Activated CD4-positive, CD25-positive, alpha-beta regulatory T cell treated with anti-CD3 and anti-CD28 coated beads, Interleukin-2, amount 50 U/mL, for 72 hours (primary cell): ENCODE results near the gene SH2D2A.

Experiments used
- DNase-seq: peaks from one replicate; pipeline ENCODE4 v3.0.0; 2021

SH2D2A gene

GRCh38 chr1:156816561-156817328 lies at the start of gene SH2D2A:
SH2D2A (minus strand) TSS chr1:156816848; CDS start chr1:156816708, 140 bp downstream.
- peak; percentile 84 for DNase-seq

DNA sequence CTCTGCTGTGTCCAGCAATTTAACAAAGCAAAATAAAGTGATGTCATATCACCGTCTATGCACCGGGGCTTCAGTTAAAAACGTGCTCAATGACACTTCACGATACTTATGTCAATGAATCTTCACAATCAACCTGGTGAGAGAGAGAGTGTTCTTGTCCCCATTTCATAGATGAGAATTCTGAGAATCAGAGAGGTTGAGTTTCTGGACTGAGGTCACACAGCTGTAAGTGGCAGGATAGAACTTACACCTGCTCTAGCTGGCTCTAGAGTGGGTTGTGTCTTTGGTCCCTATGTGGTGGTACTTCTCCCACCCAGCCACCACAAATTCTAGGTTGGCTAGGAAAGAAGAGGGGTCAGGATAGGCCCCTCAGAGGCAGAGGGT lies 49.2 kb upstream of the SH2D2A start:
- no peak for DNase-seq

GRCh38 chr1:156865258-156865657 lies 48.6 kb upstream of the SH2D2A start:
- no peak for DNase-seq

DNA sequence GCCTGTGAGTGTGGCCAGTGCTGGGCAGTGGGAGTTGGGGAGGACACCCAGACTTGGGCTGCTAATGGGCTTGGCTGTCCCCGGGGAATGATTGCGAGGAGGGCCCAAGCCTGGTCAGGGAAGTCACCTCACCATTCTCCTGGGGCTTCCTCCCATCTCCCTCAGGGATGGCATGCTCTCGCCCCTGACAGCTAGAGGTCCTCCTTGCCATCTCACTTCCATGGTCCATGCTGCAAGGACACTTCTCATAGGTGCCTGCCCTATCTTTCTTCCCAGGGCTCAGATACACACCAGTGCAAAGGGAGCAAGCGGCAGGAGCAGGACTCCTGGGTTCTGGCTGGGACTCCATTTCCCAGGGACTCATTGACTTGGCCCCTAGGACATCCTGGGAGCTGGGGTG lies 48.1 kb upstream of the SH2D2A start:
- no peak for DNase-seq

- no peak for DNase-seq
Observed at GRCh38 chr1:156863631-156864030, 47.0 kb upstream of the SH2D2A start.

DNA sequence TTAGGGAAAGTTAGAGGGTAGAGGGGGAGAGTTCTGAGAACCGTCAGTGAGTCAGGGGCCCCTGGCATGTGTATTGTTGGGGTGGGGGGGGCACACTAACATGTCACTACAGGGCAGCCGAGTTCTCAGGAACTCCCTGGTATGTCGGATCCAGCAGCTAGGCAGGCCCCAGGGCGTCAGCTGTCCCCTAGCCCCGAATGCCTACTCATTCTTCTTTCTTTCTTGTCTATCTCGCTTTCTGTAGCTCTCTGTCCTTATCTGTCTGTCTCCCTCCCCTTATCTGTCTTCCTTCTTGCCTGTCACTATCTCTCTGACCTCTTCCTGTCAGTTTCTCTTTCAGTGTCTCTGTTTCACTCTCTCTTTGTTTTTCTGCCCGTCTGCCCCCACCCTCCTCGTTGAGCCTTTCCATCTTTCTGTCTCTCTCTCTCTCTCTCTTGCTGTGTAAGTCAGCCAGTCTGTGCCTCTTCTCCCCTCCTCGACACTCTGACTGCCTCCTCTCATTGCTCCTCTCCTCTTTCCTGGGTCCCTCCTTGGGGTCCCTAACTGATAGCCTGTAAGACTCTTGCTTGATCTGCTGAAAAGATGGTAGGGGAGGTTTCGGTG lies 46.5 kb upstream of the SH2D2A start:
- DNase-seq, result no peak

- DNase-seq, result no peak
Observed at GRCh38 chr1:156862584-156862983, 45.9 kb upstream of the SH2D2A start.

GRCh38 chr1:156860628-156861423 lies 44.2 kb upstream of the SH2D2A start, which contains the start of gene NTRK1:
NTRK1 (plus strand) TSS chr1:156860865; CDS start chr1:156860935, 70 bp downstream.
- DNase-seq, result peak; percentile 47

DNA sequence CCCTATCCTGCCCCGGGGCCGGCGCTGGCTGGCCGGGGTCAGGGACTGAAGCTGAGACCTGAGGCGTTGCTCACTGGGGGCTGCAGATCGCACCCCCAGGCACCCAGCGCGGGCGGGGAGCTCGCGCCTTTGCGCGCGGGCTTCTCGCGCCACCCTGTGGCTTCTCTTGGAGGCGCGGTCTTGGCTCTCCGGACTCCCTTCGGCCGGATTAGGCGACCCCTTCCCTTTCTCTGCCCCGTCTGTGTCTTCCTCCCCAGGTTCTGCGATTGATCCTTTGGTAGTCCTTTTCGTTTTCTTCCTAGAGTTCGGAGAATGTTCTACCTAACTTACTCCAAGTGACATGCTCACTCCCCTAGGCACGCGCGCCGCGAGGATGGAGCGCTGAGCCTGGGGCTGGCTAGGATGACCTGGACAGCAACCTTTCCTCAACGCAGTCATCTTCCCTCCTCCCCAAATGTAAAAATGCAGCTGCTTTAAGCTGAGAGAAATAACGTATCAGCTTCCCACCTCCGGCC lies 43.5 kb upstream of the SH2D2A start:
- peak; percentile 72 for DNase-seq

- DNase-seq, result peak; percentile 39
Observed at GRCh38 chr1:156859523-156860112, 43.0 kb upstream of the SH2D2A start.

DNA sequence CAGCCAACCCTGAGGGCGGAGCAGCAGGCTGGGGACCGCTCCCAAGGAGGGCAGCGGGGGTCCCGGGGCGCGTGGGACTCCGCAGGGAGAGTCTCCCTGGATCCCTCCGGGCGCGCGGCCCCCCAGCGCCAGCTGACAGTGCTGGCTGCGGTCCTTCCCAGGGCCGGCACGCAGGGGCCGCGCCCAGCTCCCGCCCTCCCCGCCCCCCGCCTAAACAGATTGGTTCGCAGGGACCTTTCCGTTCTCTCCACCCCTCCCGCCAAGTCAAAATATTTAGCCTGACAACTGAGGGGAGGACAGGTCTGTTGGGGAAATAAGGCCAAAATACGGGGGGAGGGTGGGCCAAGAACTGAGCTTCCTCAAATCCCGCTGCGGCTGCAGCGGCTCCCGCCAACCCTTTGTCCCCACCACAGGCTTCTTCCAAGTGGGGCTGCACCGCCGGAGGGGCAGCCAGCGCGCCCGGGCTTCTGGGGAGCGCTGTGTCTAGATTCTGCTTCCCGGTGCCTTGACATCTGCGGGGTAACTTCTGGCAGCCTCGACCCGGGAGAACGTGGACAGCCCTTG lies 42.4 kb upstream of the SH2D2A start, which contains the start of gene INSRR:
INSRR (minus strand) TSS at position 159 of the 564 bp plus-strand sequence. CDS start 496 bp downstream, outside the sequence.
- no peak for DNase-seq

DNA sequence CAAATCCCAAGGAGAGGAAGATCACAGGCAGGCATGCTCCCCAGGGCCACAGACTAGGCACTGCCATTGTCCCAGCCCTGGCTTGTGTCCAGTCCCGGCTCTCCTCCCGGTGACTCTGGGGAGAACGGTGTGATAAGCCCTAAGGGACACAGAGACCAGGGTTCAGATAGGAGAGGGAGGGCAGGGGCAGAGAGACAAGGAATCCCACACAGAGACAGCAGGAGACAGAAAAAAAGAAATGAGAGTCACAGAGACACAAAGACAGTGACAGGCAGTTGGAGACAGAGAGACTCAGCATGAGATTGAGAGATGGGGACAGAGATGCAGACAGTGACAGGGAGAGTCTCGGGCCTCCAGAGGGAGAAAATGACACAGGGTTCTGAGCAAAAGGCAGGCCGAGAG lies 41.9 kb upstream of the SH2D2A start:
- DNase-seq, result no peak

DNA sequence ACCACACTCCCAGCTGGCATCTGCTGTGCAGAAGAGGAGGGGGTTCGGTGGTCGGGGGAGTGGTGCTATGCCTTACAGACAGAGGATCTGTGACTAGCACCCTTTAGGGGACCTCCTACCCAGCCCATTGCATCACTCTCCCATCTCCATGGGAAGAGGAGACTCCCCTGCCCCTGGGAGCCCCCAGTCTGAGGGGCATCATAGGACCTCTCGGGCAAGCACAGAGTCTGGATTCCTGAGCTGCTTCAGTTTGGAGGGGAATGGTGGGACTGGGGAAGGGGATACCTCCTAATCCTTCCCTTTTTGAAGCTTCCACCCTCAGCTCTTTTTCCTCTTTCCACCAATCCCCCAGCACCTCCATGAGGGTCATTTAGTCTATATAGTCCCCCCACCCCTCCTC lies 40.9 kb upstream of the SH2D2A start:
- DNase-seq, result no peak

GRCh38 chr1:156856282-156856785 lies 39.7 kb upstream of the SH2D2A start:
- DNase-seq, result no peak

- DNase-seq, result no peak
Observed at GRCh38 chr1:156854634-156855033, 38.0 kb upstream of the SH2D2A start.

DNA sequence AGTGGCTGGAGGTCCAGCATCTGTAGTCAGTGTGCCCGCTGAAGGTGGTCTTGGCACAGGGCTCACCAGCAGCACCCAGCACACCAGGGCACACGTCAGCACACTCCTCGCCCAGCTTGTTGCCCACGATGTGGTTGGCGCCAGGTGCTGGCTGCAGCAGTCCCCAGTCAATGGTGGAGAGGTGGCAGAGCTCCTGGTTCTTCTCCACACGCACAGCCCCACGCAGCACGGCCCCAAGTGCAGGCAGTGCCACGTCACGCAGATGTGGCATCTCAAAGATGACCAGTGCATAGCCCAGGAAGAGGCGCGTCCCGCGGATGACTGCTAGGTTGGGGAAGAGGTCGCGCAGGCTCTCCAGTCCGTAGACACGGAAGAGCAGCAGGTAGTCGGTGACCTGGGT lies 37.1 kb upstream of the SH2D2A start:
- no peak for DNase-seq

DNA sequence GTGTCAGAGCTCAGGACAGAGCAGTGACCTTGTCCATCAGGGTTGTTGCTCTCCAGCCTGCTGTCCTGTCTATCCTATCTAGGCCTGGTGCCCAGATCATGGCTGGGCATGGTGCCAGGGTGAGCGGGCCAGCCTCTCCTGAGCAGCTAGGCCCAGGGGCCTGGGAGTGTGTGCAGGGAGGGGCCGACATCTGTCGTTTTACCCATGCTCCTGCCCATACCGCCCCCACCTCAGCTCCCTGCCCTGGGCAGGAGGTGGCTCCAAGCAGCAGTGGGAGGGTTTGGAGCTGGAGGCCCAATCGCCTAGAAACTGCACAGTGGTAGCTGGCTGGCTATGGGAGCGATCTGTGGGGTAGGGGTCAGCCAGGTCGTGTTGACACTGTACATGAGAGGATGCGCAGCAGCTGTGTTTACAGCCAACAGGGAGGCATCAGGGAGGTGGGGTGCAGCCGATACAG lies 35.8 kb upstream of the SH2D2A start:
- no peak for DNase-seq

GRCh38 chr1:156851779-156852417 lies 35.2 kb upstream of the SH2D2A start:
- no peak for DNase-seq

- no peak for DNase-seq
Observed at GRCh38 chr1:156849151-156849496, 32.5 kb upstream of the SH2D2A start.

DNA sequence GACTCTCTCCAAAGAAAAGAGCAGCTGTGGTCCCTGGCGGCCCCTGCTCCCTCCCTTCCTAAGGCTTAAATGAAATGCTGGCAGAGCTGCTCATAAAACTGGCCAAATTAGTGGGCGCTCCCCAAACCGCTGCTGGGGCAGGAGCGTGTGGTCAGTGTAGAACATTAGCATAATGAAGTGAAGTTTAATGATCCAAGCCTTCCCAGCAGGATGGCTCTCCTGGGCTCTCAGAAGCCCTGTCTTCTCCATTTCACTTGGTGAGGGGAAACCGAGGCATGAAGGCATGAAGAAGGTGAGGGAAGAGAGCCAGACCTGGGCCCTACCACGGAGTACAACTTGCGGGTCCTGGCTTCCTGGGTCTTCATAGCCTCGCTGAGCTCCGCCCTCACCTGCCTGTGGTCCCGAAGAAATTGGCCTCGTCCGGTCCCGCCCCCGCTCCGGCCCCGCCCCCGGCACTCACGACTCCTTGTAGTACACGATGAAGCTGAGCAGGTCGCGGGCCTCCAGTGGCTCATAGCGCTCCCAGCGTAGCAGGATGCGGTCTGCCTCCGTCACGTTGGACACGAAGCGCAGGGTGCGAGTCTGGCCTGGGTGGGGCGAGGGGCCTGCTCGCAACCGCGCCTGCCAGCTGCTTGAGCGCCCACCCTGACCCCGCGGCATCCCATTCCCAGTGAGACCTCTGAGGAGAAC lies 32.0 kb upstream of the SH2D2A start:
- peak; percentile 63 for DNase-seq
